GM12892 (cell line): ENCODE measurements around the gene CEACAM16.
A peak's percentile ranks its signal among the peaks of the same experiment; 100 is the strongest.
"Not testable (repeated sequence)": the region's sequence is repeated elsewhere in the genome, so short reads cannot be mapped to it uniquely, and the experiment has no call there.

Source experiments
- DNase-seq: peaks from one replicate; pipeline ENCODE4 v3.0.0; 2011; ENCODE audit not compliant: insufficient read length
- FAIRE-seq: peaks from 2 replicates; lab custom pipeline; 2011; peaks lifted over from hg19 to GRCh38; lab: Jason Lieb, UNC
- POLR2A ChIP-seq: IDR thresholded peaks from 2 replicates; pipeline ENCODE4 v1.6.1; 2011; ENCODE audit warnings: low read depth, low read length, control low read depth
- POLR2AphosphoS5 ChIP-seq: IDR thresholded peaks from 2 replicates; pipeline ENCODE4 v1.6.1; 2011; ENCODE audit warnings: low read depth, low read length, control low read depth
- TAF1 ChIP-seq: IDR thresholded peaks from 2 replicates; pipeline ENCODE4 v1.6.1; 2011; ENCODE audit warnings: low read depth, mild to moderate bottlenecking, control low read depth, low read length, borderline replicate concordance

CEACAM16 gene

GRCh38 chr19:44710483-44710882 lies 11.5 kb downstream of the CEACAM16 start:
- FAIRE-seq (no peak), DNase-seq (no peak)
- TF ChIP-seq POLR2AphosphoS5 (no peak), TAF1 (no peak), POLR2A (no peak)

- no peak for FAIRE-seq
- no peak for DNase-seq
- TF ChIP-seq TAF1 (no peak), POLR2A (no peak), POLR2AphosphoS5 (no peak)
Observed at GRCh38 chr19:44712864-44713515, 14.0 kb downstream of the CEACAM16 start.

- DNase-seq (no peak), FAIRE-seq (no peak)
- TF ChIP-seq TAF1, result no peak
- no peak for TF ChIP-seq POLR2A
- TF ChIP-seq POLR2AphosphoS5, result no peak
Observed at GRCh38 chr19:44714597-44715169, 15.7 kb downstream of the CEACAM16 start.

- no peak for DNase-seq
- no peak for FAIRE-seq
- TF ChIP-seq POLR2AphosphoS5, result no peak
- TF ChIP-seq TAF1, result no peak
- no peak for TF ChIP-seq POLR2A
Observed at GRCh38 chr19:44717603-44718002, 18.7 kb downstream of the CEACAM16 start.

GRCh38 chr19:44718441-44719261 lies 19.7 kb downstream of the CEACAM16 start:
- FAIRE-seq (no peak), DNase-seq (no peak)
- TF ChIP-seq POLR2A (no peak), TAF1 (no peak)

GRCh38 chr19:44719262-44719701 lies 20.3 kb downstream of the CEACAM16 start:
- TF ChIP-seq POLR2A, result no peak
- no peak for TF ChIP-seq TAF1
- no peak for TF ChIP-seq POLR2AphosphoS5
- FAIRE-seq (no peak), DNase-seq (no peak)

- DNase-seq, FAIRE-seq: not testable (repeated sequence)
Observed at GRCh38 chr19:44720396-44720795, 21.4 kb downstream of the CEACAM16 start.

GRCh38 chr19:44720945-44721344 lies 22.0 kb downstream of the CEACAM16 start:
- TF ChIP-seq POLR2A, result no peak
- TF ChIP-seq TAF1, result no peak
- no peak for TF ChIP-seq POLR2AphosphoS5
- DNase-seq, result no peak
- no peak for FAIRE-seq

GRCh38 chr19:44721369-44721768 lies 22.4 kb downstream of the CEACAM16 start:
- not testable (repeated sequence) for FAIRE-seq, DNase-seq

GRCh38 chr19:44722131-44723121 lies 23.5 kb downstream of the CEACAM16 start:
- TF ChIP-seq POLR2A, result no peak
- TF ChIP-seq POLR2AphosphoS5, result no peak
- no peak for TF ChIP-seq TAF1
- FAIRE-seq, result peak; percentile 78
- DNase-seq, result no peak

GRCh38 chr19:44723299-44723951 lies 24.5 kb downstream of the CEACAM16 start:
- DNase-seq (no peak), FAIRE-seq (no peak)
- TF ChIP-seq POLR2AphosphoS5 (no peak), POLR2A (no peak), TAF1 (no peak)

GRCh38 chr19:44723952-44724319 lies 25.0 kb downstream of the CEACAM16 start:
- peak; percentile 74 for DNase-seq

More at GRCh38 chr19:44723952-44724319, 25.0 kb downstream of the CEACAM16 start:
- TF ChIP-seq TAF1 (no peak), POLR2A (no peak), POLR2AphosphoS5 (no peak)
- FAIRE-seq, result peak; percentile 65
